Transverse colon (tissue), 4 donors: ENCODE results near the gene TCF3.
A peak's percentile ranks its signal among the peaks of the same experiment; 100 is the strongest.

Source experiments
- EP300 ChIP-seq: sonication (generic); formaldehyde crosslinking; IDR thresholded peaks from one replicate; pipeline ENCODE4 v1.6.1; 2017; ENCODE audit warnings: antibody characterized with exemption, low read depth
- POLR2A ChIP-seq: fragments of 450-650 bp; IDR thresholded peaks from one replicate; pipeline ENCODE4 v1.6.1; 2016; ENCODE audit warnings: antibody characterized with exemption, mild to moderate bottlenecking, moderate library complexity
- POLR2AphosphoS5 ChIP-seq, 3 donors: sonication (generic); formaldehyde crosslinking; IDR thresholded peaks; one replicate each; pipeline ENCODE4 v1.6.1; 2016; ENCODE audit warnings: antibody characterized with exemption in 3 of 3
- TF ChIP-seq, protein P1 (sequence below), 5 experiments: fragments of 200-600 bp in 3 of 5; fragments of 450-650 bp in 2 of 5; sonication (generic) in 3 of 5; IDR thresholded peaks; 1 replicate in 2 of 5; 2 replicates in 3 of 5; pipeline ENCODE4 v1.5.1; 2016 to 2017; ENCODE audit warnings: antibody characterized with exemption in 5 of 5, inconsistent platforms in 3 of 5, mild to moderate bottlenecking in 2 of 5, moderate library complexity in 1 of 5

- TF ChIP-seq, protein P1, sequence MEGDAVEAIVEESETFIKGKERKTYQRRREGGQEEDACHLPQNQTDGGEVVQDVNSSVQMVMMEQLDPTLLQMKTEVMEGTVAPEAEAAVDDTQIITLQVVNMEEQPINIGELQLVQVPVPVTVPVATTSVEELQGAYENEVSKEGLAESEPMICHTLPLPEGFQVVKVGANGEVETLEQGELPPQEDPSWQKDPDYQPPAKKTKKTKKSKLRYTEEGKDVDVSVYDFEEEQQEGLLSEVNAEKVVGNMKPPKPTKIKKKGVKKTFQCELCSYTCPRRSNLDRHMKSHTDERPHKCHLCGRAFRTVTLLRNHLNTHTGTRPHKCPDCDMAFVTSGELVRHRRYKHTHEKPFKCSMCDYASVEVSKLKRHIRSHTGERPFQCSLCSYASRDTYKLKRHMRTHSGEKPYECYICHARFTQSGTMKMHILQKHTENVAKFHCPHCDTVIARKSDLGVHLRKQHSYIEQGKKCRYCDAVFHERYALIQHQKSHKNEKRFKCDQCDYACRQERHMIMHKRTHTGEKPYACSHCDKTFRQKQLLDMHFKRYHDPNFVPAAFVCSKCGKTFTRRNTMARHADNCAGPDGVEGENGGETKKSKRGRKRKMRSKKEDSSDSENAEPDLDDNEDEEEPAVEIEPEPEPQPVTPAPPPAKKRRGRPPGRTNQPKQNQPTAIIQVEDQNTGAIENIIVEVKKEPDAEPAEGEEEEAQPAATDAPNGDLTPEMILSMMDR (IDR thresholded peaks at IDR 0.05): peak; percentile 81 to 96 (median 88)
- TF ChIP-seq POLR2A (no peak), POLR2AphosphoS5 (IDR thresholded peaks at IDR 0.05) (no peak), EP300 (no peak)
These were observed 19.8 kb upstream of the TCF3 start for GRCh38 chr19:1672038-1672768.
